Measurements from ENCODE around the gene SIAH1. TPM values are rescaled to one million over a fixed set of nuclear protein-coding genes. Genes with fewer than 3 reads are reported as not detected.

Gene SIAH1
- total and polyA plus RNA-seq, 2 of the 8 experiments (the other 6 are each of a cell fraction or from before 2014, with no cell fraction given), result 19.5 to 33.9 TPM

DNA sequence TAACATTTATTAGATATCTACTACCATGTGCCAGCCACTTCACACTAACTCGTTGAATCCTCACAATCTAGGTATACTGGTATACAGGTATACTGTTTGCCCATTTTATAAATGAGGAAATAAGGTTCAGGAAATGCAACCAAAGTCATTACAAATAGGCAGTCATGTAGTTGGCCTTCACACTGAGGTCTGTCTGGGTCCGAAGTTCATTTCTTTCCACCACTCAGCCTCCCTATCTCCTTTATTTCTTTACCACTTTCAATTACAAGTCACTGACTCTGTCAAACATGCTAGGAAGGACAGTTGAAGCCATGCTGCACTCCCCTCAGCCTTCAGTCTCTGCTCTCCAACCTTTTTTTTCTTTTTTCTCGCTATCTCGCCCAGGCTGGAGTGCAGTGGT lies 20.7 kb upstream of the SIAH1 start:
- FAIRE-seq, result no peak
- TF ChIP-seq HDAC2 (IDR thresholded peaks at IDR 0.05; ENCODE audit: borderline replicate concordance in 1 of 2, low read depth in 2 of 2, low read length in 2 of 2), result no peak
- no peak for TF ChIP-seq BCL11A (IDR thresholded peaks at IDR 0.05; ENCODE audit: low read depth in 2 of 2, low read length in 2 of 2)

More for the DNA sequence above, 20.7 kb upstream of the SIAH1 start:
- H2AK5ac ChIP-seq (ENCODE audit: low read depth, low read length), result no peak overlapping the region
- H4K91ac ChIP-seq (replicated peaks; ENCODE audit: insufficient read length, low read length), result no peak overlapping the region
- H2AFZ ChIP-seq (ENCODE audit: low read length), result peak overlapping the region; percentile 34; the same call in 1 of the 2 replicates
- H3K79me2 ChIP-seq (ENCODE audit: control insufficient read depth in 1 of 2, insufficient read depth in 2 of 2, low read length in 2 of 2), result no peaks in the 10 kb centered on the region
- H3K18ac ChIP-seq (ENCODE audit: extremely low read depth, low read length), result no peak overlapping the region
- ChIA-PET CTCF (ENCODE audit: partially characterized antibody) (no interaction called here), POLR2A (ENCODE audit: partially characterized antibody) (interaction anchor here (7.2 kb wide), 1 partner anchor 21 kb away, joined by 29 read pairs; the partner anchor contains the start of gene SIAH1)
- no peak overlapping the region for H3K9ac ChIP-seq (replicated peaks in 1 of 4; ENCODE audit: extremely low read depth in 1 of 4, low read depth in 3 of 4, low read length in 3 of 4)
- no peak overlapping the region for H4K5ac ChIP-seq (ENCODE audit: insufficient read length, low read depth, low read length)
- peaks cover 0 to 5% (median 3%) of the 10 kb centered on the region in 4 experiments; a peak in 3 of 7 replicates for H3K4me1 ChIP-seq (replicated peaks in 1 of 4; ENCODE audit: control insufficient read depth in 3 of 4, insufficient read depth in 4 of 4, low read length in 3 of 4)
- H3K4me3 ChIP-seq (ENCODE audit: extremely low read depth in 1 of 4, insufficient read depth in 2 of 4, low read depth in 3 of 4, low read length in 4 of 4), result no peak overlapping the region
- no peak overlapping the region for H2BK120ac ChIP-seq (replicated peaks; ENCODE audit: low read depth, low read length)
- no peak overlapping the region for H2BK5ac ChIP-seq (ENCODE audit: low read depth, low read length)
- no peaks in the 10 kb centered on the region for H3K27me3 ChIP-seq (replicated peaks in 1 of 4; ENCODE audit: control insufficient read depth in 3 of 4, extremely low read depth in 1 of 4, insufficient read depth in 3 of 4, low read length in 3 of 4)
- 85% methylated on average over 4 of the region's 4 CpGs; no CpG with 5 or more reads in 1 of the 2 experiments for WGBS, 2 experiments (ENCODE audit: extremely low coverage in 1 of 2, insufficient coverage in 1 of 2, insufficient read length in 1 of 2, insufficient replicate concordance in 2 of 2, low coverage in 1 of 2, low lambda C conversion rate in 2 of 2, missing lambda C conversion rate in 1 of 2)
- H2BK15ac ChIP-seq (ENCODE audit: low read length), result no peak overlapping the region
- no peak overlapping the region for H4K8ac ChIP-seq (ENCODE audit: extremely low read depth, insufficient read depth, low read length)
- H3K27ac ChIP-seq (ENCODE audit: low read depth, low read length), result no peak overlapping the region
- H3K56ac ChIP-seq (replicated peaks; ENCODE audit: insufficient read length, low read depth, low read length), result no peak overlapping the region
- H2BK20ac ChIP-seq (ENCODE audit: low read length), result no peak overlapping the region
- no peaks in the 10 kb centered on the region for H3K36me3 ChIP-seq (ENCODE audit: control insufficient read depth in 2 of 4, insufficient read depth in 4 of 4, low read length in 3 of 4)
- no peak overlapping the region for H3K23ac ChIP-seq (ENCODE audit: insufficient read length)
- no peak overlapping the region for H2BK12ac ChIP-seq (ENCODE audit: low read depth, low read length)
- H3K23me2 ChIP-seq (ENCODE audit: low read depth, low read length), result no peaks in the 10 kb centered on the region
- DNase-seq (ENCODE audit: low read depth in 1 of 2, low spot score in 2 of 2), result no peak
- no peaks in the 10 kb centered on the region for H4K20me1 ChIP-seq (replicated peaks in 1 of 2; ENCODE audit: control insufficient read depth in 1 of 2, insufficient read depth in 2 of 2, low read length in 2 of 2)
- H3K4ac ChIP-seq (replicated peaks; ENCODE audit: insufficient read length, low read depth, low read length), result no peak overlapping the region
- no peaks in the 10 kb centered on the region for H3K79me1 ChIP-seq (ENCODE audit: low read depth, low read length)
- H3K14ac ChIP-seq (ENCODE audit: insufficient read length), result no peak overlapping the region
- H3K4me2 ChIP-seq (ENCODE audit: insufficient read depth in 1 of 2, low read depth in 2 of 2, low read length in 2 of 2), result no peak overlapping the region
- no peaks in the 10 kb centered on the region for H3K9me3 ChIP-seq (ENCODE audit: insufficient read depth in 2 of 2, low read depth in 1 of 2, low read length in 1 of 2)

Data from H1 (cell line).